ENCODE data around the gene ZNF273. TPM values are rescaled to one million over a fixed set of nuclear protein-coding genes. Genes with fewer than 3 reads are reported as not detected.
"Not testable (repeated sequence)": the region's sequence is repeated elsewhere in the genome, so short reads cannot be mapped to it uniquely, and the experiment has no call there.

ZNF273 gene
- 9.3 TPM for total RNA-seq

- DNase-seq (ENCODE audit: low spot score): peak; percentile 96
Observed at GRCh38 chr7:64902806-64903721, at the start of gene ZNF273. TSS of gene ZNF273 (plus strand) at chr7:64903273. CDS start at chr7:64903318, 45 bp downstream.

GRCh38 chr7:64853679-64854078 is 49.4 kb upstream of the ZNF273 start:
- no peak for DNase-seq (ENCODE audit: low spot score)

GRCh38 chr7:64854969-64855368 is 48.1 kb upstream of the ZNF273 start:
- no peak for DNase-seq (ENCODE audit: low spot score)

GRCh38 chr7:64863021-64863420 is 40.1 kb upstream of the ZNF273 start:
- peak; percentile 7 for DNase-seq (ENCODE audit: low spot score)

- DNase-seq (ENCODE audit: low spot score): not testable (repeated sequence)
Observed at GRCh38 chr7:64863530-64863929, 39.5 kb upstream of the ZNF273 start.

- no peak for DNase-seq (ENCODE audit: low spot score)
Observed at GRCh38 chr7:64863969-64864368, 39.1 kb upstream of the ZNF273 start.

GRCh38 chr7:64867863-64868440 is 35.1 kb upstream of the ZNF273 start:
- peak; percentile 7 for DNase-seq (ENCODE audit: low spot score)

- peak; percentile 7 for DNase-seq (ENCODE audit: low spot score)
Observed at GRCh38 chr7:64868499-64868898, 34.6 kb upstream of the ZNF273 start.

- DNase-seq (ENCODE audit: low spot score): peak; percentile 7
Observed at GRCh38 chr7:64869121-64869725, 33.9 kb upstream of the ZNF273 start.

- DNase-seq (ENCODE audit: low spot score): peak; percentile 6
Observed at GRCh38 chr7:64869912-64870562, 33.0 kb upstream of the ZNF273 start.

- DNase-seq (ENCODE audit: low spot score): no peak
Observed at GRCh38 chr7:64870656-64871055, 32.4 kb upstream of the ZNF273 start.

- peak; percentile 6 for DNase-seq (ENCODE audit: low spot score)
Observed at GRCh38 chr7:64871761-64872160, 31.3 kb upstream of the ZNF273 start.

- peak; percentile 8 for DNase-seq (ENCODE audit: low spot score)
Observed at GRCh38 chr7:64872351-64873154, 30.5 kb upstream of the ZNF273 start.

GRCh38 chr7:64873155-64873500 is 29.9 kb upstream of the ZNF273 start:
- DNase-seq (ENCODE audit: low spot score): no peak

- DNase-seq (ENCODE audit: low spot score): no peak
Observed at GRCh38 chr7:64873517-64873916, 29.6 kb upstream of the ZNF273 start.

GRCh38 chr7:64874114-64874513 is 29.0 kb upstream of the ZNF273 start:
- no peak for DNase-seq (ENCODE audit: low spot score)

- peak; percentile 6 for DNase-seq (ENCODE audit: low spot score)
Observed at GRCh38 chr7:64874562-64875250, 28.4 kb upstream of the ZNF273 start.

GRCh38 chr7:64875258-64875657 is 27.8 kb upstream of the ZNF273 start:
- no peak for DNase-seq (ENCODE audit: low spot score)

- DNase-seq (ENCODE audit: low spot score): peak; percentile 7
Observed at GRCh38 chr7:64875658-64876406, 27.2 kb upstream of the ZNF273 start.
